ENCODE measurements around the gene PIGW.
"Not testable (repeated sequence)": the region's sequence is repeated elsewhere in the genome, so short reads cannot be mapped to it uniquely, and the experiment has no call there.

DNA sequence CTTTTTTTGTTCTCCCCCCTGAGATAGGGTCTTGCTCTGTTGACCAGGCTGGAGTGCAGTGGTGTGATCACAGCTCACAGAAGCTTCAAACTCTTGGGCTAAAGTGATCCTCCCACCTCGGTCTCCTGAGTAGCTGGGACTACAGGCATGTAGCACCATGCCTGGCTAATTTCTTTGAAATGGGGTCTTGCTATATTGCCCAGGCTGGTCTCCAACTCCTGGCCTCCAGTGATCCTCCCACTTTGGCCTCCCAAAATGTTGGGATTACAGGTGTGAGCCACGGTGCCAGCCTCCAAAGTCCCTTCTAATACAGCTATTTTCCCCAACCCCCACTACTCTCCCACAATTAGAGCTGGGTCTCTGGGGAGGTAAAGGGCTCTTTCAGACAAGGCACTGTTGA is 26.3 kb upstream of the PIGW start:
- TF ChIP-seq, protein P1, sequence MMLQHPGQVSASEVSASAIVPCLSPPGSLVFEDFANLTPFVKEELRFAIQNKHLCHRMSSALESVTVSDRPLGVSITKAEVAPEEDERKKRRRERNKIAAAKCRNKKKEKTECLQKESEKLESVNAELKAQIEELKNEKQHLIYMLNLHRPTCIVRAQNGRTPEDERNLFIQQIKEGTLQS (CRISPR knock-in tag; conservative IDR thresholded peaks at IDR 0.05), result not testable (repeated sequence)
- TF ChIP-seq, protein P2, sequence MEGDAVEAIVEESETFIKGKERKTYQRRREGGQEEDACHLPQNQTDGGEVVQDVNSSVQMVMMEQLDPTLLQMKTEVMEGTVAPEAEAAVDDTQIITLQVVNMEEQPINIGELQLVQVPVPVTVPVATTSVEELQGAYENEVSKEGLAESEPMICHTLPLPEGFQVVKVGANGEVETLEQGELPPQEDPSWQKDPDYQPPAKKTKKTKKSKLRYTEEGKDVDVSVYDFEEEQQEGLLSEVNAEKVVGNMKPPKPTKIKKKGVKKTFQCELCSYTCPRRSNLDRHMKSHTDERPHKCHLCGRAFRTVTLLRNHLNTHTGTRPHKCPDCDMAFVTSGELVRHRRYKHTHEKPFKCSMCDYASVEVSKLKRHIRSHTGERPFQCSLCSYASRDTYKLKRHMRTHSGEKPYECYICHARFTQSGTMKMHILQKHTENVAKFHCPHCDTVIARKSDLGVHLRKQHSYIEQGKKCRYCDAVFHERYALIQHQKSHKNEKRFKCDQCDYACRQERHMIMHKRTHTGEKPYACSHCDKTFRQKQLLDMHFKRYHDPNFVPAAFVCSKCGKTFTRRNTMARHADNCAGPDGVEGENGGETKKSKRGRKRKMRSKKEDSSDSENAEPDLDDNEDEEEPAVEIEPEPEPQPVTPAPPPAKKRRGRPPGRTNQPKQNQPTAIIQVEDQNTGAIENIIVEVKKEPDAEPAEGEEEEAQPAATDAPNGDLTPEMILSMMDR (IDR thresholded peaks at IDR 0.05), result not testable (repeated sequence)
- TF ChIP-seq JUN (CRISPR knock-in tag; IDR thresholded peaks at IDR 0.05), result not testable (repeated sequence)
- TF ChIP-seq, protein P3, sequence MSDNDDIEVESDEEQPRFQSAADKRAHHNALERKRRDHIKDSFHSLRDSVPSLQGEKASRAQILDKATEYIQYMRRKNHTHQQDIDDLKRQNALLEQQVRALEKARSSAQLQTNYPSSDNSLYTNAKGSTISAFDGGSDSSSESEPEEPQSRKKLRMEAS (CRISPR knock-in tag; IDR thresholded peaks at IDR 0.05), result not testable (repeated sequence)
- TF ChIP-seq, protein P4, sequence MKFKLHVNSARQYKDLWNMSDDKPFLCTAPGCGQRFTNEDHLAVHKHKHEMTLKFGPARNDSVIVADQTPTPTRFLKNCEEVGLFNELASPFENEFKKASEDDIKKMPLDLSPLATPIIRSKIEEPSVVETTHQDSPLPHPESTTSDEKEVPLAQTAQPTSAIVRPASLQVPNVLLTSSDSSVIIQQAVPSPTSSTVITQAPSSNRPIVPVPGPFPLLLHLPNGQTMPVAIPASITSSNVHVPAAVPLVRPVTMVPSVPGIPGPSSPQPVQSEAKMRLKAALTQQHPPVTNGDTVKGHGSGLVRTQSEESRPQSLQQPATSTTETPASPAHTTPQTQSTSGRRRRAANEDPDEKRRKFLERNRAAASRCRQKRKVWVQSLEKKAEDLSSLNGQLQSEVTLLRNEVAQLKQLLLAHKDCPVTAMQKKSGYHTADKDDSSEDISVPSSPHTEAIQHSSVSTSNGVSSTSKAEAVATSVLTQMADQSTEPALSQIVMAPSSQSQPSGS (CRISPR knock-in tag; IDR thresholded peaks at IDR 0.05; ENCODE audit: borderline replicate concordance, low read depth), result not testable (repeated sequence)

Data from WTC11 (cell line).